Natural killer cell (primary cell): ENCODE results near the gene RALGPS2. TPM values are rescaled to one million over a fixed set of nuclear protein-coding genes. Genes with fewer than 3 reads are reported as not detected.

Experiments used
- ATAC-seq, 3 donors: fragments of 150-1000 bp in 2 of 3; fragments of 200-7000 bp in 1 of 3; cut with Tn5 transposase; 1 replicate in 1 of 3; 2 replicates in 2 of 3; pipeline ENCODE4 v1.10.0; 2021; ENCODE audit warnings: mild to moderate bottlenecking in 2 of 3, moderate library complexity in 2 of 3
- DNase-seq, 2 donors: peaks; one replicate each; pipeline versions ENCODE4 v3.0.0 to v3.0.0-alpha.2; 2013 to 2021; ENCODE audit warnings: mixed read lengths in 1 of 2
- H3K27ac ChIP-seq: one replicate; pipeline ENCODE4 v1.5.1; 2013; ENCODE audit warnings: mild to moderate bottlenecking, low read length
- H3K27me3 ChIP-seq: one replicate; pipeline ENCODE4 v1.6.1; 2013; ENCODE audit warnings: low read length; ENCODE audit not compliant: control insufficient read depth, insufficient read depth
- H3K36me3 ChIP-seq: one replicate; pipeline ENCODE4 v1.6.1; 2013; ENCODE audit warnings: low read length; ENCODE audit not compliant: control insufficient read depth, insufficient read depth
- H3K4me1 ChIP-seq: one replicate; pipeline ENCODE4 v1.6.1; 2013; ENCODE audit warnings: low read length; ENCODE audit not compliant: control insufficient read depth, insufficient read depth
- H3K4me3 ChIP-seq: one replicate; pipeline ENCODE4 v1.5.1; 2013; ENCODE audit warnings: low read length
- H3K9me3 ChIP-seq: one replicate; pipeline ENCODE4 v1.6.1; 2013; ENCODE audit warnings: low read length; ENCODE audit not compliant: control insufficient read depth, insufficient read depth
- H3K27ac Mint-ChIP-seq, 2 donors: one replicate each; pipeline ENCODE4 v1.8.0; 2022; ENCODE audit warnings: mild to moderate bottlenecking in 2 of 2, mixed read lengths in 2 of 2, moderate library complexity in 1 of 2
- H3K27me3 Mint-ChIP-seq, 2 donors: one replicate each; pipeline ENCODE4 v1.8.0; 2022; ENCODE audit warnings: low read depth in 2 of 2, mixed read lengths in 2 of 2
- H3K36me3 Mint-ChIP-seq: one replicate; pipeline ENCODE4 v1.8.0; 2022; ENCODE audit warnings: mixed read lengths
- H3K4me1 Mint-ChIP-seq, 2 donors: one replicate each; pipeline ENCODE4 v1.8.0; 2022; ENCODE audit warnings: mixed read lengths in 2 of 2
- H3K4me3 Mint-ChIP-seq: one replicate; pipeline ENCODE4 v1.8.0; 2022; ENCODE audit warnings: mild to moderate bottlenecking, moderate library complexity, mixed read lengths
- H3K9me3 Mint-ChIP-seq, 2 donors: one replicate each; pipeline ENCODE4 v1.8.0; 2022; ENCODE audit warnings: mixed read lengths in 2 of 2
- WGBS: methylation state at CpG from one replicate; pipeline ENCODE4 v1.1.7; 2013; ENCODE audit warnings: missing lambda C conversion rate; ENCODE audit not compliant: insufficient coverage; 5-methylcytosine and 5-hydroxymethylcytosine counted together
- intact Hi-C: fragments of 100-400 bp; cut with micrococcal nuclease; formaldehyde crosslinking; loops from one replicate; pipeline ENCODE4 v1.14.2; 2022
- total RNA-seq, 4 donors: library from RNA; stranded (reverse); fragments of 120-200 nt in 1 of 4; gene quantifications; one replicate each; pipeline versions ENCODE4 v1.2.3 to v1.2.4, GENCODE V29; 2013 to 2022
- TF ChIP-seq, protein P1 (sequence below): fragments of 200-600 bp; IDR thresholded peaks from one replicate; pipeline ENCODE4 v1.8.0; 2022; ENCODE audit warnings: antibody characterized with exemption

The RALGPS2 gene
- total RNA-seq, 3 donors from 2014 or later (not counting 1 experiment from before 2014, with no cell fraction given) = 11.1 to 12.4 (median 11.8) TPM

DNA sequence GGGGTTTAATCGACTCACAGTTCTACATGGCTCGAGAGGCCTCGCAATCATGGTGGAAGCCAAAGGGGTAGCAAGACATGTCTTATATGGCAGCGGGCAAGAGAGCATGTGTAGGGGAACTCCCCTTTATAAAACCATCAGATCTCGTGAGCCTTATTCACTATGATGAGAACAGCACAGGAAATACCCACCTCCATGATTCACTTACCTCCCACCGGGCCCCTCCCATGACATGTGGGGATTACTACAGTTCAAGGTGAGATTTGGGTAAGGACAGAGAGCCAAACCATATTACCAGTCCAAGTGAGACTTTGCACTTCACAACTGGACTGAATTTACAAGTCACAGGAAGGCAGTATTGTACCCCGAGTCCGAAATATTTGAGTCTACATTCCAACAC, 219.7 kb downstream of the RALGPS2 start:
- Mint-ChIP-seq H3K4me1 (no peaks in the 10 kb centered on the region), H3K36me3 (no peaks in the 10 kb centered on the region), H3K4me3 (no peak overlapping the region), H3K27me3 (peaks cover 12 to 23% of the 10 kb centered on the region in 2 donors), H3K9me3 (no peaks in the 10 kb centered on the region), H3K27ac (no peak overlapping the region)
- Histone ChIP-seq H3K4me1 (no peaks in the 10 kb centered on the region), H3K4me3 (no peak overlapping the region), H3K9me3 (no peaks in the 10 kb centered on the region), H3K27me3 (no peaks in the 10 kb centered on the region), H3K36me3 (no peaks in the 10 kb centered on the region), H3K27ac (no peak overlapping the region)
- no peak for ATAC-seq
- WGBS = 85% methylated on average over 7 of the region's 8 CpGs
- intact Hi-C loops = no loop called here
- no peak for DNase-seq
- TF ChIP-seq, protein P1, sequence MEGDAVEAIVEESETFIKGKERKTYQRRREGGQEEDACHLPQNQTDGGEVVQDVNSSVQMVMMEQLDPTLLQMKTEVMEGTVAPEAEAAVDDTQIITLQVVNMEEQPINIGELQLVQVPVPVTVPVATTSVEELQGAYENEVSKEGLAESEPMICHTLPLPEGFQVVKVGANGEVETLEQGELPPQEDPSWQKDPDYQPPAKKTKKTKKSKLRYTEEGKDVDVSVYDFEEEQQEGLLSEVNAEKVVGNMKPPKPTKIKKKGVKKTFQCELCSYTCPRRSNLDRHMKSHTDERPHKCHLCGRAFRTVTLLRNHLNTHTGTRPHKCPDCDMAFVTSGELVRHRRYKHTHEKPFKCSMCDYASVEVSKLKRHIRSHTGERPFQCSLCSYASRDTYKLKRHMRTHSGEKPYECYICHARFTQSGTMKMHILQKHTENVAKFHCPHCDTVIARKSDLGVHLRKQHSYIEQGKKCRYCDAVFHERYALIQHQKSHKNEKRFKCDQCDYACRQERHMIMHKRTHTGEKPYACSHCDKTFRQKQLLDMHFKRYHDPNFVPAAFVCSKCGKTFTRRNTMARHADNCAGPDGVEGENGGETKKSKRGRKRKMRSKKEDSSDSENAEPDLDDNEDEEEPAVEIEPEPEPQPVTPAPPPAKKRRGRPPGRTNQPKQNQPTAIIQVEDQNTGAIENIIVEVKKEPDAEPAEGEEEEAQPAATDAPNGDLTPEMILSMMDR = no peak

DNA sequence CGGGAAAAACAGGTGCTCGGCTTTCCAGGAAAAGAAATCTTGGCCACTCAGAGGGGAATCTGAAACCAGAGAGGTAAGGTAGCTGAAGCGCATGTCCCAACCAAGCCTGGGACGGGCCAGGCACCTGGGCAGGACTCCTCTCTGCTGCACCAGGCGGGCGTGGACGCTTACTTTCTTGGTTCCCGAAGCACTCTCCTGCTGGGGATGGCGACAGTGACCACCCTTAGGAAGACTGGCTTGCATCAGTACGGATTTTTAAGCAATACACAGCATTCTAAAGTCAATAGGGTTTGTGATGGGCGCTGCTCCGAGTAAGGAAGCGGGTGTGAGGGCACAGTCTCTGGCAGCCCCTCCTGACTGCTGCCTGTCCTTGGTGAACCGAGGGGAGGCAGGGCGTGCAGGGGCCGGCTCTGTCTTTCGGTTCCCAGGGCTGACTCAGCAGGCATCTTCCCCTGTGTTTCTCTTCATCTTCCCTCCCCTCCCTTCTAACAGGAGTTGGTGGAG, 220.8 kb downstream of the RALGPS2 start:
- Mint-ChIP-seq H3K4me1 (no peaks in the 10 kb centered on the region), H3K27me3 (peaks cover 12 to 23% of the 10 kb centered on the region in 2 donors), H3K36me3 (no peaks in the 10 kb centered on the region), H3K27ac (no peak overlapping the region), H3K9me3 (no peaks in the 10 kb centered on the region), H3K4me3 (no peak overlapping the region)
- WGBS = 75% methylated on average over 17 of the region's 17 CpGs
- H3K27ac ChIP-seq = no peak overlapping the region
- TF ChIP-seq, protein P1 = no peak
- no peaks in the 10 kb centered on the region for H3K36me3 ChIP-seq
- H3K27me3 ChIP-seq = no peaks in the 10 kb centered on the region
- intact Hi-C loops = no loop called here
- H3K9me3 ChIP-seq = no peaks in the 10 kb centered on the region
- H3K4me1 ChIP-seq = no peaks in the 10 kb centered on the region
- DNase-seq (no peak), ATAC-seq (no peak)
- no peak overlapping the region for H3K4me3 ChIP-seq

DNA sequence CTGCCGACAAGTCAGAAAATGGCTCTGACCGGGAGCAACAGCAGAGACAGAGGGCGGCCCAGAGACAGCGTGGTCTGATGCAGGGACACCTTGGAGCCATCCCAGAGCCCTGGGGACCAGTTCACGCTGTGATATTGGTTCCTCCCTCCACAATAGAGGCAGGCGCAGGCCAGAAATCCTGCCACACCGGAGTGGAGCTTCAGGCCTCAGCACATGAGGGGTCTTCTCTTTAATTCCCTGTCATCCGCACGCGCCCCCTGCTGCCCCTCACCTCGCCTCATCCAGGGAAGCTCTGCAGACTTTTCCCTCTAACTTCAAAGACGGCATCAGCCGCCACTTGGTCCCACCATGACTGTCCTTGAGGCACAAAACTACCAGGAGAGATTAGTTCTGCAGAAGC, 221.4 kb downstream of the RALGPS2 start:
- ATAC-seq (no peak), DNase-seq (no peak)
- Histone ChIP-seq H3K9me3 (no peaks in the 10 kb centered on the region), H3K4me1 (no peaks in the 10 kb centered on the region), H3K4me3 (no peak overlapping the region), H3K27me3 (no peaks in the 10 kb centered on the region), H3K36me3 (no peaks in the 10 kb centered on the region), H3K27ac (no peak overlapping the region)
- Mint-ChIP-seq H3K36me3 (no peaks in the 10 kb centered on the region), H3K27me3 (peaks cover 12 to 23% of the 10 kb centered on the region in 2 donors), H3K27ac (no peak overlapping the region), H3K4me3 (no peak overlapping the region), H3K9me3 (no peaks in the 10 kb centered on the region), H3K4me1 (no peaks in the 10 kb centered on the region)
- intact Hi-C loops = no loop called here
- TF ChIP-seq, protein P1 = no peak
- 91% methylated on average over 13 of the region's 13 CpGs for WGBS
